Panc1 (cell line): ENCODE data around the gene TRAF5. TPM values are rescaled to one million over a fixed set of nuclear protein-coding genes. Genes with fewer than 3 reads are reported as not detected.
"Not testable (repeated sequence)": the region's sequence is repeated elsewhere in the genome, so short reads cannot be mapped to it uniquely, and the experiment has no call there.

Source experiments
- ATAC-seq: fragments of 200-7000 bp; cut with Tn5 transposase; 2 replicates; pipeline ENCODE4 v1.9.1; 2020; ENCODE audit warnings: mild to moderate bottlenecking, moderate library complexity
- BruUV-seq: library from RNA; stranded (reverse); fragments of 400-500 nt; replicated peaks from 2 replicates; lab custom pipeline; 2021; lab: Mats Ljungman, UMichigan
- CTCF ChIA-PET: fragments of 300-600 bp; sonication (Branson Sonifier 250); formaldehyde crosslinking; loops from one replicate; lab custom pipeline; 2022; ENCODE audit warnings: antibody characterized with exemption; lab: Charles Lee
- POLR2A ChIA-PET: fragments of 300-600 bp; sonication (Branson Sonifier 250); formaldehyde crosslinking; loops from one replicate; lab custom pipeline; 2022; ENCODE audit warnings: antibody characterized with exemption; lab: Charles Lee
- DNase-seq: peaks from one replicate; pipeline ENCODE4 v3.0.0-alpha.2; 2010; ENCODE audit warnings: low read depth, low spot score
- H3K27ac ChIP-seq: 2 replicates; pipeline ENCODE4 v1.5.1; 2011; ENCODE audit warnings: mild to moderate bottlenecking, low read length, inconsistent platforms
- H3K27me3 ChIP-seq: fragments of 200-500 bp; sonication (Bioruptor generic); 2 replicates; pipeline ENCODE4 v1.6.0; 2014; ENCODE audit warnings: low read length, inconsistent platforms; ENCODE audit not compliant: control insufficient read depth, insufficient read depth
- H3K36me3 ChIP-seq: fragments of 200-500 bp; sonication (Bioruptor generic); 2 replicates; pipeline ENCODE4 v1.5.1; 2014; ENCODE audit warnings: inconsistent platforms, mild to moderate bottlenecking, low read length, moderate library complexity; ENCODE audit not compliant: control insufficient read depth, insufficient read depth
- H3K4me1 ChIP-seq: 2 replicates; pipeline ENCODE4 v1.5.1; 2011; ENCODE audit warnings: inconsistent platforms, mild to moderate bottlenecking, low read length, moderate library complexity; ENCODE audit not compliant: control insufficient read depth, insufficient read depth
- H3K4me3 ChIP-seq, 2 experiments: 2 replicates each; pipeline ENCODE4 v1.5.1; 2011 to 2012; ENCODE audit warnings: low read depth in 2 of 2, low read length in 2 of 2, mild to moderate bottlenecking in 2 of 2, inconsistent platforms in 1 of 2, moderate library complexity in 1 of 2
- H3K9me3 ChIP-seq: fragments of 200-500 bp; sonication (Bioruptor generic); 2 replicates; pipeline ENCODE4 v1.5.1; 2014; ENCODE audit warnings: low read depth, mild to moderate bottlenecking, inconsistent platforms, low read length, moderate library complexity; ENCODE audit not compliant: control insufficient read depth, insufficient read depth
- CTCF ChIP-seq: fragments of 450-650 bp; IDR thresholded peaks from 2 replicates; pipeline ENCODE4 v1.5.1; 2017; ENCODE audit warnings: mild to moderate bottlenecking
- POLR2AphosphoS5 ChIP-seq: IDR thresholded peaks from 2 replicates; pipeline ENCODE4 v1.6.1; 2012; ENCODE audit warnings: mild to moderate bottlenecking, low read depth, low read length, moderate library complexity
- REST ChIP-seq, 2 experiments: IDR thresholded peaks; 2 replicates each; pipeline ENCODE4 v1.6.1; 2011 to 2012; ENCODE audit warnings: low read depth in 2 of 2, control low read depth in 1 of 2, low read length in 1 of 2, mild to moderate bottlenecking in 1 of 2, moderate library complexity in 1 of 2; ENCODE audit not compliant: insufficient read depth in 1 of 2
- SIN3A ChIP-seq: IDR thresholded peaks from 2 replicates; pipeline ENCODE4 v1.6.1; 2012; ENCODE audit warnings: low read depth, mild to moderate bottlenecking, low read length, moderate library complexity, borderline replicate concordance; ENCODE audit not compliant: insufficient read depth
- TCF7L2 ChIP-seq: IDR thresholded peaks from 2 replicates; pipeline ENCODE4 v1.6.1; 2011; ENCODE audit warnings: mild to moderate bottlenecking, low read depth, low read length, inconsistent platforms
- in situ Hi-C: cut with HindIII; loops from 2 replicates; pipeline ENCODE4 v1.10.0; 2016; ENCODE audit warnings: low sequenced_read_pairs, low pct_unique_long_range_greater_than_20kb
- intact Hi-C: fragments of 100-400 bp; cut with micrococcal nuclease; formaldehyde crosslinking; loops from one replicate; pipeline ENCODE4 v1.10.0; 2022; ENCODE audit not compliant: unreplicated experiment
- total RNA-seq: library from RNA; stranded (reverse); gene quantifications from one replicate; pipeline ENCODE4 v1.2.1, GENCODE V29; 2021; ENCODE audit not compliant: unreplicated experiment

The TRAF5 gene
- total RNA-seq, 1 experiment from 2014 or later = 10.5 TPM

- TF ChIP-seq CTCF (0 out of 2 replicates have a peak, but pooled peaks have one; percentile 7), SIN3A (no peak)
- no TSS peak for BruUV-seq
- no peaks in the 10 kb centered on the region for H3K4me1 ChIP-seq
- H3K9me3 ChIP-seq = no peaks in the 10 kb centered on the region
- no peak overlapping the region for H3K27ac ChIP-seq
- in situ Hi-C loops (no loop called here), intact Hi-C loops (no loop called here)
- H3K4me3 ChIP-seq = no peak overlapping the region
- H3K36me3 ChIP-seq = peaks cover 15% of the 10 kb centered on the region
- ATAC-seq = no peak
- no peak for DNase-seq
- no peaks in the 10 kb centered on the region for H3K27me3 ChIP-seq
- ChIA-PET CTCF (interaction anchor here (0.7 kb wide), 1 partner anchor 185 kb away, joined by 5 read pairs; no protein-coding TSS in a partner anchor), POLR2A (no interaction called here)
Observed at GRCh38 chr1:211318576-211319280, 7.9 kb upstream of the TRAF5 start.

- no peaks in the 10 kb centered on the region for H3K4me1 ChIP-seq
- DNase-seq (no peak), ATAC-seq (no peak)
- intact Hi-C loops = loop anchor here (5.0 to 10.0 kb wide), 2 partner anchors 65 to 157 kb away; no protein-coding TSS in a partner anchor
- no peak overlapping the region for H3K27ac ChIP-seq
- CTCF ChIA-PET = interaction anchor here (0.6 kb wide), 1 partner anchor 286 kb away, joined by 3 read pairs; no protein-coding TSS in a partner anchor
- no TSS peak for BruUV-seq
- POLR2A ChIA-PET = no interaction called here
- no peaks in the 10 kb centered on the region for H3K9me3 ChIP-seq
- H3K27me3 ChIP-seq = no peaks in the 10 kb centered on the region
- in situ Hi-C loops = no loop called here
- TF ChIP-seq POLR2AphosphoS5 (no peak), SIN3A (no peak), TCF7L2 (no peak), REST (IDR thresholded peaks at IDR 0.05; ENCODE audit: insufficient read depth in 1 of 2, low read depth in 2 of 2, low read length in 1 of 2) (no peak)
- H3K4me3 ChIP-seq = no peak overlapping the region
- H3K36me3 ChIP-seq = peaks cover 4% of the 10 kb centered on the region; the same call in 1 of the 2 replicates
Observed at GRCh38 chr1:211319892-211320291, 6.7 kb upstream of the TRAF5 start.

GRCh38 chr1:211320980-211321379 is 5.7 kb upstream of the TRAF5 start:
- ATAC-seq (no peak), DNase-seq (no peak)
- Histone ChIP-seq H3K4me3 (no peak overlapping the region), H3K36me3 (0 out of 2 replicates have a peak, but pooled peaks cover 2% of the 10 kb centered on the region), H3K27ac (no peak overlapping the region), H3K9me3 (no peaks in the 10 kb centered on the region), H3K27me3 (no peaks in the 10 kb centered on the region), H3K4me1 (no peaks in the 10 kb centered on the region)
- BruUV-seq = no TSS peak
- POLR2A ChIA-PET = interaction anchor here (0.7 kb wide), 1 partner anchor 12 kb away, joined by 3 read pairs; no protein-coding TSS in a partner anchor
- in situ Hi-C loops (no loop called here), intact Hi-C loops (loop anchor here (5.0 to 10.0 kb wide), 2 partner anchors 64 to 156 kb away; no protein-coding TSS in a partner anchor)
- no peak for TF ChIP-seq POLR2AphosphoS5
- no peak for TF ChIP-seq TCF7L2
- CTCF ChIA-PET = interaction anchor here (1.0 kb wide), 1 partner anchor 194 kb away, joined by 6 read pairs; no protein-coding TSS in a partner anchor

- intact Hi-C loops = loop anchor here (5.0 to 10.0 kb wide), 2 partner anchors 63 to 156 kb away; no protein-coding TSS in a partner anchor
- H3K4me3 ChIP-seq, in situ Hi-C loops, ATAC-seq, POLR2A ChIA-PET, H3K9me3 ChIP-seq, DNase-seq, BruUV-seq, H3K27me3 ChIP-seq, H3K27ac ChIP-seq, H3K36me3 ChIP-seq, H3K4me1 ChIP-seq: not testable (repeated sequence)
- CTCF ChIA-PET = interaction anchor here (1.0 kb wide), 1 partner anchor 193 kb away, joined by 6 read pairs; no protein-coding TSS in a partner anchor
Observed at GRCh38 chr1:211321646-211322045, 5.0 kb upstream of the TRAF5 start.
